A549 (cell line): ENCODE measurements around the gene CCDC27.

Source experiments
- CEBPB ChIP-seq, 2 experiments: fragments of >200 bp in 1 of 2; sonication (Bioruptor Twin) in 1 of 2; formaldehyde crosslinking in 1 of 2; IDR thresholded peaks; 2 replicates each; pipeline ENCODE4 v1.6.1; 2012 to 2016
- CHD2 ChIP-seq: fragments of 150-350 bp; IDR thresholded peaks from 2 replicates; pipeline ENCODE4 v1.6.1; 2014; ENCODE audit warnings: low read length; ENCODE audit not compliant: partially characterized antibody
- EP300 ChIP-seq, 2 experiments: fragments of >200 bp; sonication (Bioruptor Twin); formaldehyde crosslinking; IDR thresholded peaks; 2 replicates in 1 of 2; 3 replicates in 1 of 2; pipeline ENCODE4 v1.6.1; 2016 to 2017
- KDM1A ChIP-seq: fragments of 200-600 bp; sonication (generic); IDR thresholded peaks from 2 replicates; pipeline ENCODE4 v1.6.1; 2016; ENCODE audit warnings: low read depth, mild to moderate bottlenecking
- MYC ChIP-seq: IDR thresholded peaks from 2 replicates; pipeline ENCODE4 v1.6.1; 2012; ENCODE audit warnings: mild to moderate bottlenecking, inconsistent platforms, low read length, improper control_type of control experiment, borderline replicate concordance
- TF ChIP-seq, protein P1 (sequence below): fragments of >200 bp; sonication (Bioruptor Twin); formaldehyde crosslinking; IDR thresholded peaks from 3 replicates; pipeline ENCODE4 v1.5.1; 2016
- TF ChIP-seq, protein P2 (sequence below): fragments of 250-450 bp; sonication (Bioruptor Pico); IDR thresholded peaks from 2 replicates; pipeline ENCODE4 v1.5.0; 2021; ENCODE audit warnings: mild to moderate bottlenecking, moderate library complexity, borderline replicate concordance

DNA sequence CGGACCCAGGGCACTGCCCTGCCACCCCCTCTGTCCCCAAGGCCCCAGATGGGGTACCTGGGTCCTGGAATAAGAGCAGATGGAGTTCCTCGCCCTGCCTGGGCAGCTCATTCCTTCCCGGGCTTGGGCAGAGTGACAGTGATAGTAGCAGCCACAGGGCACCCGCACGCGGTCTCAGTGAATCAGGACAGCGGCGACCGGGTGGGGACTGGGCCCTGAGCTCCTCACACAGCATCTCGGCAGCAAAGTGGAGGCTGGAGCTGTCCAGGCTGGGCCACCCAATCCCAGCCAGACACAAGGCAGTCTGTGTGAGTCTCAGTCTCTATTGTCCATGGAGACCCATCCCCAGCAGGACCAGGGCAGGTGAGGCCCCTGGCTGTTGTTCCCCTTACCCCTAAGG lies 37.4 kb upstream of the CCDC27 start:
- TF ChIP-seq, protein P1, sequence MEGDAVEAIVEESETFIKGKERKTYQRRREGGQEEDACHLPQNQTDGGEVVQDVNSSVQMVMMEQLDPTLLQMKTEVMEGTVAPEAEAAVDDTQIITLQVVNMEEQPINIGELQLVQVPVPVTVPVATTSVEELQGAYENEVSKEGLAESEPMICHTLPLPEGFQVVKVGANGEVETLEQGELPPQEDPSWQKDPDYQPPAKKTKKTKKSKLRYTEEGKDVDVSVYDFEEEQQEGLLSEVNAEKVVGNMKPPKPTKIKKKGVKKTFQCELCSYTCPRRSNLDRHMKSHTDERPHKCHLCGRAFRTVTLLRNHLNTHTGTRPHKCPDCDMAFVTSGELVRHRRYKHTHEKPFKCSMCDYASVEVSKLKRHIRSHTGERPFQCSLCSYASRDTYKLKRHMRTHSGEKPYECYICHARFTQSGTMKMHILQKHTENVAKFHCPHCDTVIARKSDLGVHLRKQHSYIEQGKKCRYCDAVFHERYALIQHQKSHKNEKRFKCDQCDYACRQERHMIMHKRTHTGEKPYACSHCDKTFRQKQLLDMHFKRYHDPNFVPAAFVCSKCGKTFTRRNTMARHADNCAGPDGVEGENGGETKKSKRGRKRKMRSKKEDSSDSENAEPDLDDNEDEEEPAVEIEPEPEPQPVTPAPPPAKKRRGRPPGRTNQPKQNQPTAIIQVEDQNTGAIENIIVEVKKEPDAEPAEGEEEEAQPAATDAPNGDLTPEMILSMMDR, result no peak
- TF ChIP-seq MYC (no peak), CEBPB (IDR thresholded peaks at IDR 0.05) (no peak), EP300 (IDR thresholded peaks at IDR 0.05) (no peak), KDM1A (no peak), CHD2 (no peak)
- TF ChIP-seq, protein P2, sequence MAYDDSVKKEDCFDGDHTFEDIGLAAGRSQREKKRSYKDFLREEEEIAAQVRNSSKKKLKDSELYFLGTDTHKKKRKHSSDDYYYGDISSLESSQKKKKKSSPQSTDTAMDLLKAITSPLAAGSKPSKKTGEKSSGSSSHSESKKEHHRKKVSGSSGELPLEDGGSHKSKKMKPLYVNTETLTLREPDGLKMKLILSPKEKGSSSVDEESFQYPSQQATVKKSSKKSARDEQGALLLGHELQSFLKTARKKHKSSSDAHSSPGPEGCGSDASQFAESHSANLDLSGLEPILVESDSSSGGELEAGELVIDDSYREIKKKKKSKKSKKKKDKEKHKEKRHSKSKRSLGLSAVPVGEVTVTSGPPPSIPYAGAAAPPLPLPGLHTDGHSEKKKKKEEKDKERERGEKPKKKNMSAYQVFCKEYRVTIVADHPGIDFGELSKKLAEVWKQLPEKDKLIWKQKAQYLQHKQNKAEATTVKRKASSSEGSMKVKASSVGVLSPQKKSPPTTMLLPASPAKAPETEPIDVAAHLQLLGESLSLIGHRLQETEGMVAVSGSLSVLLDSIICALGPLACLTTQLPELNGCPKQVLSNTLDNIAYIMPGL (CRISPR knock-in tag), result no peak
